Measurements from ENCODE around the gene CRHR1.

GRCh38 chr17:45764479-45764878 lies 19.6 kb upstream of the CRHR1 start:
- TF ChIP-seq, protein P1, sequence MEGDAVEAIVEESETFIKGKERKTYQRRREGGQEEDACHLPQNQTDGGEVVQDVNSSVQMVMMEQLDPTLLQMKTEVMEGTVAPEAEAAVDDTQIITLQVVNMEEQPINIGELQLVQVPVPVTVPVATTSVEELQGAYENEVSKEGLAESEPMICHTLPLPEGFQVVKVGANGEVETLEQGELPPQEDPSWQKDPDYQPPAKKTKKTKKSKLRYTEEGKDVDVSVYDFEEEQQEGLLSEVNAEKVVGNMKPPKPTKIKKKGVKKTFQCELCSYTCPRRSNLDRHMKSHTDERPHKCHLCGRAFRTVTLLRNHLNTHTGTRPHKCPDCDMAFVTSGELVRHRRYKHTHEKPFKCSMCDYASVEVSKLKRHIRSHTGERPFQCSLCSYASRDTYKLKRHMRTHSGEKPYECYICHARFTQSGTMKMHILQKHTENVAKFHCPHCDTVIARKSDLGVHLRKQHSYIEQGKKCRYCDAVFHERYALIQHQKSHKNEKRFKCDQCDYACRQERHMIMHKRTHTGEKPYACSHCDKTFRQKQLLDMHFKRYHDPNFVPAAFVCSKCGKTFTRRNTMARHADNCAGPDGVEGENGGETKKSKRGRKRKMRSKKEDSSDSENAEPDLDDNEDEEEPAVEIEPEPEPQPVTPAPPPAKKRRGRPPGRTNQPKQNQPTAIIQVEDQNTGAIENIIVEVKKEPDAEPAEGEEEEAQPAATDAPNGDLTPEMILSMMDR (IDR thresholded peaks at IDR 0.05; ENCODE audit: low read depth, low read length) = no peak
- no peak for TF ChIP-seq POLR2A (IDR thresholded peaks at IDR 0.05; ENCODE audit: extremely low read depth, insufficient read length)
